Choroid plexus epithelial cell (primary cell): ENCODE results near the gene PRSS3.
"Not testable (repeated sequence)": the region's sequence is repeated elsewhere in the genome, so short reads cannot be mapped to it uniquely, and the experiment has no call there.

Experiments
- DNase-seq: peaks from one replicate; pipeline ENCODE4 v3.0.0-alpha.2; 2010; ENCODE audit warnings: low read depth
- H3K4me3 ChIP-seq: 2 replicates; pipeline ENCODE4 v1.5.1; 2011; ENCODE audit warnings: low read depth, mild to moderate bottlenecking, control low read depth, low read length, moderate library complexity
- TF ChIP-seq, protein P1 (sequence below): conservative IDR thresholded peaks from 2 replicates; pipeline ENCODE4 v1.5.1; 2011; ENCODE audit warnings: low read depth, mild to moderate bottlenecking, control low read depth, inconsistent platforms, low read length, moderate library complexity

PRSS3 gene

DNA sequence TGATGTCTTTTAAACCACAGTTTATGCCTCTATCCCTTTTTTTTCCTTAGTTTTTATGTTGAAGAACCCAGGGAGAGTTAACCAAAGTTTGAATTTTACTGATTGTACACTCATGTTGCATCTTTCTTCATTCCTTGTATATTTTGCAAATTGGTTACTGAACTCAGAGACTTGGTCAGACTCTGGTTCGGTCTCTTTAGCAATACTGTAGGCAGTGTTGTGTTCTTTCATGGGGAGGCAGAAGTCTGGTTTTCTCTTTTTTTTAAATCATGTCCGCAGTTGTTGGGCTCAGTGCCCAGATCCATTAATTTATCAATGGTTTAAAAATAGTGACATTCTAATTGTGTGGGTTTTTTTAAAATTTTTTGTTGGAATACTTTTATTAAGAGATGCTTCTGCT lies 45.0 kb downstream of the PRSS3 start:
- TF ChIP-seq, protein P1, sequence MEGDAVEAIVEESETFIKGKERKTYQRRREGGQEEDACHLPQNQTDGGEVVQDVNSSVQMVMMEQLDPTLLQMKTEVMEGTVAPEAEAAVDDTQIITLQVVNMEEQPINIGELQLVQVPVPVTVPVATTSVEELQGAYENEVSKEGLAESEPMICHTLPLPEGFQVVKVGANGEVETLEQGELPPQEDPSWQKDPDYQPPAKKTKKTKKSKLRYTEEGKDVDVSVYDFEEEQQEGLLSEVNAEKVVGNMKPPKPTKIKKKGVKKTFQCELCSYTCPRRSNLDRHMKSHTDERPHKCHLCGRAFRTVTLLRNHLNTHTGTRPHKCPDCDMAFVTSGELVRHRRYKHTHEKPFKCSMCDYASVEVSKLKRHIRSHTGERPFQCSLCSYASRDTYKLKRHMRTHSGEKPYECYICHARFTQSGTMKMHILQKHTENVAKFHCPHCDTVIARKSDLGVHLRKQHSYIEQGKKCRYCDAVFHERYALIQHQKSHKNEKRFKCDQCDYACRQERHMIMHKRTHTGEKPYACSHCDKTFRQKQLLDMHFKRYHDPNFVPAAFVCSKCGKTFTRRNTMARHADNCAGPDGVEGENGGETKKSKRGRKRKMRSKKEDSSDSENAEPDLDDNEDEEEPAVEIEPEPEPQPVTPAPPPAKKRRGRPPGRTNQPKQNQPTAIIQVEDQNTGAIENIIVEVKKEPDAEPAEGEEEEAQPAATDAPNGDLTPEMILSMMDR = no peak
- no peak overlapping the region for H3K4me3 ChIP-seq
- DNase-seq = no peak

GRCh38 chr9:33843312-33843961 lies 48.1 kb downstream of the PRSS3 start:
- DNase-seq = no peak
- H3K4me3 ChIP-seq = no peak overlapping the region
- TF ChIP-seq, protein P1 = no peak

GRCh38 chr9:33846231-33846630 lies 50.9 kb downstream of the PRSS3 start:
- TF ChIP-seq, protein P1 = no peak
- no peak overlapping the region for H3K4me3 ChIP-seq
- no peak for DNase-seq

GRCh38 chr9:33847894-33848205 lies 52.5 kb downstream of the PRSS3 start:
- H3K4me3 ChIP-seq, DNase-seq: not testable (repeated sequence)
